ENCODE results near the gene SSC5D. TPM values are rescaled to one million over a fixed set of nuclear protein-coding genes. Genes with fewer than 3 reads are reported as not detected.

SSC5D gene
- total RNA-seq, 1 donor = 77.4 TPM

- no peak overlapping the region for H3K4me3 ChIP-seq (ENCODE audit: insufficient read depth, low read length)
- peaks cover 29% of the 10 kb centered on the region for H4K20me1 ChIP-seq (ENCODE audit: insufficient read depth, low read length)
- H3K9me3 ChIP-seq (ENCODE audit: low read depth, low read length) = no peaks in the 10 kb centered on the region
- H2AFZ ChIP-seq (ENCODE audit: low read length) = no peak overlapping the region
- H3K27ac ChIP-seq (ENCODE audit: low read depth, low read length) = no peak overlapping the region
- no peaks in the 10 kb centered on the region for H3K36me3 ChIP-seq (ENCODE audit: insufficient read depth, low read length)
- H3K4me2 ChIP-seq (ENCODE audit: insufficient read depth, low read length) = no peak overlapping the region
- peaks cover under 1% of the 10 kb centered on the region for H3K79me2 ChIP-seq (ENCODE audit: insufficient read depth, low read length)
- TF ChIP-seq, protein P1, sequence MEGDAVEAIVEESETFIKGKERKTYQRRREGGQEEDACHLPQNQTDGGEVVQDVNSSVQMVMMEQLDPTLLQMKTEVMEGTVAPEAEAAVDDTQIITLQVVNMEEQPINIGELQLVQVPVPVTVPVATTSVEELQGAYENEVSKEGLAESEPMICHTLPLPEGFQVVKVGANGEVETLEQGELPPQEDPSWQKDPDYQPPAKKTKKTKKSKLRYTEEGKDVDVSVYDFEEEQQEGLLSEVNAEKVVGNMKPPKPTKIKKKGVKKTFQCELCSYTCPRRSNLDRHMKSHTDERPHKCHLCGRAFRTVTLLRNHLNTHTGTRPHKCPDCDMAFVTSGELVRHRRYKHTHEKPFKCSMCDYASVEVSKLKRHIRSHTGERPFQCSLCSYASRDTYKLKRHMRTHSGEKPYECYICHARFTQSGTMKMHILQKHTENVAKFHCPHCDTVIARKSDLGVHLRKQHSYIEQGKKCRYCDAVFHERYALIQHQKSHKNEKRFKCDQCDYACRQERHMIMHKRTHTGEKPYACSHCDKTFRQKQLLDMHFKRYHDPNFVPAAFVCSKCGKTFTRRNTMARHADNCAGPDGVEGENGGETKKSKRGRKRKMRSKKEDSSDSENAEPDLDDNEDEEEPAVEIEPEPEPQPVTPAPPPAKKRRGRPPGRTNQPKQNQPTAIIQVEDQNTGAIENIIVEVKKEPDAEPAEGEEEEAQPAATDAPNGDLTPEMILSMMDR (IDR thresholded peaks at IDR 0.05; ENCODE audit: extremely low read depth, low read depth, low read length) = no peak
- H3K4me1 ChIP-seq (ENCODE audit: insufficient read depth, low read length) = no peaks in the 10 kb centered on the region
- peaks cover 31% of the 10 kb centered on the region for H3K27me3 ChIP-seq (ENCODE audit: insufficient read depth, low read length)
- DNase-seq (ENCODE audit: insufficient read length, low spot score, missing footprints) = no peak
Measured at GRCh38 chr19:55453511-55454260, 34.5 kb upstream of the SSC5D start.

DNA sequence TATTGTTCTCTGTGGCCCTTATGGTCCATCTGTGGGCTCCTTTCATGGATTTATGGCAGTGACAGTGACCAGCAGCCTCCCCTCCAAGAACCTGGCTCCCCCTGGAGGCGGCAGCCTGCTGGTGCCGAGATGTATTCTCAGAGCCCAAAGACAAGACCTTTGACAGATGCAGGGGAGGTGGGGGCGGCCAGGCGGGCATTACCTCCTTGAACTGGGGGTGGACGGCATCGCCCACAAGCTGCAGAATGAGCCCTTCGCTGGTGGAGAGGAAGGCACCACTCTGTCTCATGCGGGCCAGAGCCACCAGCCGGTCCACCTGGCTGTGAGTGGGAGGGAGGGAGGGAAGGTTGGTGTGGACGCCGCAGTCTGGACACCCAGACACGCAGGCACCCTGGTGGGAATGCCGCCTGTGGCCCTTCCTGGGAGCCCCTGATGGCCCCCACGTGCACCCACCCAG, 33.4 kb upstream of the SSC5D start:
- no peak overlapping the region for H3K27ac ChIP-seq (ENCODE audit: low read depth, low read length)
- peak; percentile 98 for DNase-seq (ENCODE audit: insufficient read length, low spot score, missing footprints)

DNA sequence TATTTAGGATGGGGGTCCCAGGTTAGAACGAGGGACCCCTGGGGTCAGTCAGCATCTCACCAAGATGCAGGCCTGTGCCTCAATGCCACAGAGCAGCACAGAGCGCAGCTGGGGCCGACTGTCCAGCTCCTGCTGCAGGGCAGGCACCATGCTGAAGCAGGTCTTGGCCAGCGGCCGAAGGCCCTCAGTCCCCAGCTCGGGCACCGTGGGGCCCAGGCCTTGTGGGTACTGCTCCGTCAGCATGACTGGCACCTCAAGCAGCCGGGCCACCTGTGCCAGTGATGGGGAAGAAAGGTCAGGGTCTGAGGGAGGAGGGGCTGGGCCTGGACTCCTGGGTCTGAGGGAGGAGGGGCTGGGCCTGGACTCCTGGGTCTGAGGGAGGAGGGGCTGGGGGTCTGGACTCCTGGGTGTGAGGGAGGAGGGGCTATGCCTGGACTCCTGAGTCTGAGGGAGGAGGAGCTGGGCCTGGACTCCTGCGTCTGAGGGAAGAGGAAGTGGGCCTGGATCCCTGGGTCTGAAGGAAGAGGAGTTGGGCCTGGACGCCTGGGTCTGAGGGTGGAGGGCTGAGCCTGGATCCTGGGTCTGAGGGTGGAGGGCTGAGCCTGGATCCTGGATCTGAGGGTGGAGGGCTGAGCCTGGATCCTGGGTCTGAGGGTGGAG, 32.5 kb upstream of the SSC5D start:
- Histone ChIP-seq H3K36me3 (ENCODE audit: insufficient read depth, low read length) (no peaks in the 10 kb centered on the region), H4K20me1 (ENCODE audit: insufficient read depth, low read length) (peaks cover 36% of the 10 kb centered on the region), H3K79me2 (ENCODE audit: insufficient read depth, low read length) (peaks cover 7% of the 10 kb centered on the region), H3K4me3 (ENCODE audit: insufficient read depth, low read length) (no peak overlapping the region), H2AFZ (ENCODE audit: low read length) (no peak overlapping the region), H3K9me3 (ENCODE audit: low read depth, low read length) (no peaks in the 10 kb centered on the region), H3K27me3 (ENCODE audit: insufficient read depth, low read length) (peaks cover 15% of the 10 kb centered on the region), H3K4me1 (ENCODE audit: insufficient read depth, low read length) (peaks cover 10% of the 10 kb centered on the region), H3K27ac (ENCODE audit: low read depth, low read length) (no peak overlapping the region), H3K4me2 (ENCODE audit: insufficient read depth, low read length) (no peak overlapping the region)
- DNase-seq (ENCODE audit: insufficient read length, low spot score, missing footprints) = no peak
- TF ChIP-seq, protein P1 (IDR thresholded peaks at IDR 0.05; ENCODE audit: extremely low read depth, low read depth, low read length) = no peak

More for the DNA sequence above, 33.4 kb upstream of the SSC5D start:
- H3K4me1 ChIP-seq (ENCODE audit: insufficient read depth, low read length) = peaks cover 1% of the 10 kb centered on the region
- H3K4me3 ChIP-seq (ENCODE audit: insufficient read depth, low read length) = no peak overlapping the region
- no peaks in the 10 kb centered on the region for H3K36me3 ChIP-seq (ENCODE audit: insufficient read depth, low read length)
- no peak overlapping the region for H3K4me2 ChIP-seq (ENCODE audit: insufficient read depth, low read length)
- no peaks in the 10 kb centered on the region for H3K9me3 ChIP-seq (ENCODE audit: low read depth, low read length)
- peaks cover 36% of the 10 kb centered on the region for H4K20me1 ChIP-seq (ENCODE audit: insufficient read depth, low read length)
- peaks cover 6% of the 10 kb centered on the region for H3K79me2 ChIP-seq (ENCODE audit: insufficient read depth, low read length)
- H3K27me3 ChIP-seq (ENCODE audit: insufficient read depth, low read length) = peaks cover 22% of the 10 kb centered on the region
- TF ChIP-seq, protein P1 (IDR thresholded peaks at IDR 0.05; ENCODE audit: extremely low read depth, low read depth, low read length) = peak; percentile 74
- H2AFZ ChIP-seq (ENCODE audit: low read length) = no peak overlapping the region

DNA sequence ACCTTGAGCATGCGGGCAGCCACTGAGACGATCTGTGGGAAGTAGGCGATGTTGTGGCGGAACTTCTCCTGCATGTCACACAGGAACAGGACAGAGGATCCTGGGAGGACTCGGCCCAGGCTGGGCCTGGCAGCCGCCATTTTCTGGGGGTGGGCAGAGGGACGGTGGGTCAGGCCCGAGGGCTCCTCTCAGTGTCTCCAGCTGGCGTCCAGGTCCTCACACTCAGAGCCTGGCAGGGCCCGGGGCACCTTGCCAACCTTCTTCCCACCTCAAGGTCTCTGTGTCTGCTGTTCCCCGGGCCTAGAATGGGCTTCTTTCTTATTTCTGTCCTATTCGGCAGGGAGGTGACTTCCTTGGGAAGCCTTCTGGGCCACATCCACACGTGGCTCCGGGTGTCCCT, 31.9 kb upstream of the SSC5D start:
- H3K27ac ChIP-seq (ENCODE audit: low read depth, low read length) = no peak overlapping the region
- H3K79me2 ChIP-seq (ENCODE audit: insufficient read depth, low read length) = peaks cover 10% of the 10 kb centered on the region
- H3K4me2 ChIP-seq (ENCODE audit: insufficient read depth, low read length) = no peak overlapping the region
- DNase-seq (ENCODE audit: insufficient read length, low spot score, missing footprints) = no peak
- H3K4me1 ChIP-seq (ENCODE audit: insufficient read depth, low read length) = peaks cover 12% of the 10 kb centered on the region
- H3K9me3 ChIP-seq (ENCODE audit: low read depth, low read length) = no peaks in the 10 kb centered on the region
- TF ChIP-seq, protein P1 (IDR thresholded peaks at IDR 0.05; ENCODE audit: extremely low read depth, low read depth, low read length) = no peak
- peaks cover 36% of the 10 kb centered on the region for H4K20me1 ChIP-seq (ENCODE audit: insufficient read depth, low read length)
- H3K36me3 ChIP-seq (ENCODE audit: insufficient read depth, low read length) = no peaks in the 10 kb centered on the region
- no peak overlapping the region for H2AFZ ChIP-seq (ENCODE audit: low read length)
- H3K4me3 ChIP-seq (ENCODE audit: insufficient read depth, low read length) = no peak overlapping the region
- peaks cover 12% of the 10 kb centered on the region for H3K27me3 ChIP-seq (ENCODE audit: insufficient read depth, low read length)

All from osteoblast (primary cell).